HG02588 (cell line): ENCODE data around the gene GSG1L.

Experiments
- ATAC-seq: cut with Tn5 transposase; IDR thresholded peaks from one replicate; pipeline ENCODE4 v1.9.1; 2021; ENCODE audit warnings: mild to moderate bottlenecking, moderate library complexity; ENCODE audit not compliant: unreplicated experiment

Gene GSG1L

DNA sequence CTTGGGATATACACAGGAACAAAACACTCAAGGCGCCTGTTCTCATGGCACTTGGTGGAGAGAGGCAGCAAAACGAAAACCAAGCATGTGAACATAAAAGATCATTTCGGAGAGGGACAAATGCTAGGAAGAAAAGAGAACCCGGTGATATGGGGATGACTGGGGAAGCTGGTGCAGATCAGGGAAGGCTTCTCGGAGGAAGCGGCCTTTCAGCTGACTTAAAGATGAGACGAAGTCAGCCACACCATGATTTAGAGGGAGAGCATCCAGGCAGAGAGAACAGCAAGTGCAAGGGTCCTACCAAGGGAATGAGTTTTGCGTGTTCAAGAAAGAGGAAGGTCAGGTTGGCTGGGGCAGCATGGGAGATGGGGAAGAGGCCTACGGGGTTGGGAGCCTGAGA is 262.7 kb downstream of the GSG1L start:
- ATAC-seq: no peak

DNA sequence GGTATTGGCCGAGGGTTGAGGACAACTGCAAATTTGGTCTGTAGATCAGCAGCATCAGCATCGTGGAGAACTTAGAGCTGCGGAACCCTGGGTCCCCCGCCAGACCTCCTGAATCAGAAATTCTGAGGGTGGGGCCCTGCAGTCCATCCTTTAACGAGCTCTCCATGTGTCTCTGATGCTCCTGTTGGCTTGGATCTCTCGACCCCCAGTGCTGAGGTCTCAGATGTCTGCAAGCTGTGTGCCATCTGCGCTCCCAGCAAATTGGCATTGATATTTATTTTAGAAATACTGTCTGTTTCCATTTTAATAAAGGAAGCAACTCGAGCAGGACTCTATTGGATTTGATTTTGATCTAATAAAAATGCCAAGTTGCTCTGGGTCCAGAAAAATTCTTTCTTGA is 263.6 kb downstream of the GSG1L start:
- no peak for ATAC-seq

DNA sequence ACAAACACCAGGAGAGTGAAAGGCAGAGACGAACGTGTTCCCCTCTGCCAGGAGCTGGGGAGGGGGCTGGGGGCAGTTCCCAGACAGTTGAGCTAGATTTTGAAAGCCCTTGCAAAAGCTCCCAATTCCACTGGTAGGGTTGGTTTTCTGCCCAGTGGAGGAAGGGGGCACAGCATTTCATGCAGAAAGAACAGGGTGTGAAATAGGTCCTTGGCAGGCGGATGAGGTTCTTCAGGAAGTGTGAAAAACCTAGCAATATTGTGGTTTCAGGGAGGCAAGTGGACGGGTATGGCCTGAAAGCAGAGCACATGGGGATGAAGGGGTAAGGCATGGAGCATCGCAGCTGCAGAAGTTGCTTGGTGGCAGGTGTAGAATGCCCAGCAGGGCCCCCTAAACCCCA is 265.3 kb downstream of the GSG1L start:
- ATAC-seq: no peak

DNA sequence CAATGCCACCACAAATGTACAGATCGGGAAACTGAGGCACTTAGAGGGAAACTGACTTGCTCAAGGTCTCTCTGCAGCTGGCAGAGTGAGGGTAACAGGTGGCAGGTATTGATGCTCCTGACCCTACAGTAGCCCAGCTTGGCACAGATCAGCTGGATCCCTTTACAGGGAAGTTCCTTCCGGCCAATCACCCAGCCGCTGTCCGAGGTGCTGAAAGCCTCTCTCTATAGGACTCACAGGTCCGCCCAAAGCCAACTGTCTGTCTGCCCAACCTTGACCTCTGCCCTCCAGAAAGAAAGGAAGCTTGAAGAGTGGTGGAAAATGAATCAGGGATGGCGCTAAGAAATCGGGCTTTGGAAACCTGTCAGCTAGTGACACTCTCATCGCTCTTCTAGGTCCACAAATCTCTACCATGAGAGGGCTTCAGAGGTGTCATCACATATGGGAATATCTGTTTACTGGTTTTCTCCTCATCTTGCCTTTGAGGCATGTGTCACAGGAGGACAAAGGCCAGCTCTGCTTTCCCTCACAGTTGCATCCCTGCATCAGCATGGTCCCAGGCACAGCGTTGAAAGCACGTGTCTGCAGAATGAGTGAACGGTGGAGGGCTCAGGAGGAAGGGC is 267.4 kb downstream of the GSG1L start:
- no peak for ATAC-seq

DNA sequence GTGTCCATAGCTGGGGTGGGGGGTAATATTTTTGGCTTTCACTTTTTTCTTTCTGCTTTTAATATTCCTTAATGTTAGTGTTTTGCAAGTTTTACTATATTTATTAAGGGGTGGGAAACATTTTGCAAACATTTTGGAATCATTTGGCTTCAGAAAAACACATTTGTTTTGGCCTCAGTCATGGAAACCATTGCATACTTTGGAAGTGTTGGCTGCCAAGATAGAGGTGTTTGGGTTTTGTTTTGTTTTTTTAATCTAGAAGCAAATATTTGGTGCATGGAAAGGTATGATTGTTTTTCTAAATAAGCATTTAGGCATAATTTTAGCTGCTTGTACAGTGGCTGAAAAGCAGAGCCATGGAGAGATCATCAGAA is 270.3 kb downstream of the GSG1L start:
- ATAC-seq: no peak

DNA sequence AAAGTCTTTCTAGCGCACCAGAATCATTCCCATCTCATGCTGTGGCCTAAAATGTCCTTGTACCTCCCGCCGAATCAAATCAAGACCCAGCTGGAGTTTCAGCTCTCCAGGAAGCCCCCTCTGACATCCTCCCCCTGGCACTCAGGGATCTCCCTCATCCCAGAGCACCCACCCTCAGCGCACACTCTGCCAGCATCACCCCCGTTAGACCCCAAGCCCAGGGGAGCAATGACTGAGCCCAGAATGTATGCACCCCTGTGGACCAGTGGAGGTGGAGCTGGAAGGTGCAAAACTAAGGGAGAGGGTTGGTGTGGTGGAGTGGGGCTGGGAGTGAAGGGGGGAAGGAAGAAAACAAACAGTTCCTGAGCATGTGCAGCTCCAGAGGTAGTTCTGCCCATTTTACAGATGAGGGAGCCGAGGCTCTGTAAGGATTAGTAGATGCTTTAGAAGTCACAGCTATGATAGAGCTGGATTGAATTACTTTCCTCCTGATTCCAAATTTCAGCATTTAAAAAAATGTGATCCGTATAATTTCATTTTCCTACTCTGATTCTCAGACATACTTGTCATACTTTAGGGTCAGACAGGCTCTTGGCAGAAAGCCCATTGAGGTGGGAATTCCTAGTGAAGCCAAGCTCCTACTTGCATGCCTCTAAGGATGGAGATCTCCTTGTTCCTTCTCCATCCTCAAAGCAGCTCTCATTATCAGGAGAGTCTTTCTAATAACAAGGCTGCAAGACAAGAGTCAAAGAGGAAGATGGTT is 270.8 kb downstream of the GSG1L start:
- no peak for ATAC-seq

DNA sequence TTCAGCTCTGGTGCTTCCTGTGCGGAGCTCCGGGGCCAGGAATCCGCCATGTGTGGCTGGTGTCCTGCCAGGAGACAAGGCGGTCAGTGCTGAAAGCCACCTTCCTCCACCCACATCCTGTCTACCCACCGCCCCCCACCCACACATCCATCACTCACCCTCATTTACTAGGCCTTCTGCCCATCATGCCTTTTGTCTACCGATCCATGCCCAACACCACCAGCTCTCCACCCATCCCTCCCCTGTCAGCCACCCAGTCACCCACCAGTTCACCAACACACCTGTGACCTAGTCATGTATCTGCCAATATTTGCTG is 272.2 kb downstream of the GSG1L start:
- no peak for ATAC-seq

DNA sequence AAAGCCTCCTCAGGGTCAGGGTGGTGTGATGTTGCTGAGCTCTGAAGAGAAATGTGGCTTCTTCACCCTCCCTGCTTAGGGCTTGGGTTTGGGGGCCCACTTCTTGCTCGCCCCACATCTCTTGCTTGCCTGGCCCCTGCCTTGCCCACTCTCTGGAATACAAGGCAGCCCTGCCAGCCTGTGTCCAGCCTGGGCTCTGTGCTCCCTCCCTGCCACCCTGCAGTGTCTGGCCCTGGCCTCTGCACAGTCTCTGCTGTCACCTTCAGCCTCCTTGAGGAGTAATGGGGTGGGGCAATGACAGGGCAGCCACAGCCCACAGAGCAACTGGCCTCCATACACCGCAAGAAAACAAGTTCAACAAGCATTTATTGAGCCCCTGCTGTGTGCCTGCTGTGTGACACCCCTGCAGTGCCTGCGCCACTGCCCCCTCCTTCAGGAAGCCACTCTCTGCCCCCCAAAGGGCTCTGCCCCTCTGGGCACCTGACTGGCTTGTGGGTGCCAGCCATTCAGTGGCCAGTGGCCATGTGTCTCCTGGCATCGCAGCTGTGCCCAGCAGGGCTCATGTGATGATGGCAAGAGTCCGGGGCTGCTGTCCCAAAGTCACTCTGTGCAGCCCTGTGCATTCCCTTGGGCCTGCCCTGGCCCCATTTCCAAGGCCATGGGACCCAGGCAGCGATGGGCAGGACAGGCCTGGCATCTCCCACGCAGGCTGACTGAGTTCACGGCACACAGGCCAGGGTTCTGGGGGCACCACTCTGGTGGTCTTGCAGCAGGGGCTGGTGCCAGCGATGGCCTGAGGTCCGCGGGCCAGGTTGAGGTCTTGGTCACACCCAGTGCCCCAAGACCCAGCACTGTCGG is 272.7 kb downstream of the GSG1L start:
- no peak for ATAC-seq

DNA sequence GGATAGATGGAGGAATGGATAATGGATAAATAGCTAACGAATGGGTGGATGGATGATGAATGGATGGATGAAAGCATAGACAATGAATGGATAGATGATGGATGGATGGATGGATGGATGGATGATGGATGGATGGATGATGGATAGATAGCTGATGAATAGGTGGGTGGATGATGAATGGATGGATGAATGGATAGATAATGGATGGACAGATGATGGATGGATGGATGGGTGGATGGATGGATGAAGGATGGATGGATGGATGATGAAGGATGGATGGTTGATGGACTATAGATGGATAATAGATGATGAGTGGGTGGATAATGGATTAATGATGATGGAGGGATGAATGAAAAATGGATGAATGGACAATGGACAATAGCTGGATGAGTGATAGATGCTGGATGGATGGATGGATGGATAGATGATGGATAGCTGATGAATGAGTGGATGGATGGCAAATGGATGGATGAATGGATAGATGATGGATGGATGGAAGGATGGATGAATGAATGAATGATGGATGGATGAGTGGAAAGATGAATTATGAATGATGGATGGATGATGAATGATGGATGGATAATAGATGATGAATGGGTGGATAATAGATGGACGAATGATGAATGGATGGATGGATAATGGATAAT is 273.8 kb downstream of the GSG1L start:
- ATAC-seq: no peak

DNA sequence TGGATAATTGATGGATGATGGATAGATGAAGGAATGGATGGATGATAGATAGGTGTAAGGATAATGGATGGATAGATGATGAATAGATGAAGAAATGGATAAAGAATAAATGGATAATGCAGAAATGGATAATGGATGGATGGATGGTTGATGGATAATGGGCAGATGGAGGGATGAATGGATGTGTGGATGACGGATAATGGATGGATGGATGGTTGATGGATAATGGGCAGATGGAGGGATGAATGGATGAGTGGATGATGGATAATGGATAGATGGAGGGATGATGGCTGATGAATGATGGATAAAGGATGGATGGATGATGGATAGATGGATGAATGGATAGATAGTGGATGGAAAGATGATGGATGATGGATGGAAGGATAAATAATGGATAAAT is 274.4 kb downstream of the GSG1L start:
- ATAC-seq: no peak

DNA sequence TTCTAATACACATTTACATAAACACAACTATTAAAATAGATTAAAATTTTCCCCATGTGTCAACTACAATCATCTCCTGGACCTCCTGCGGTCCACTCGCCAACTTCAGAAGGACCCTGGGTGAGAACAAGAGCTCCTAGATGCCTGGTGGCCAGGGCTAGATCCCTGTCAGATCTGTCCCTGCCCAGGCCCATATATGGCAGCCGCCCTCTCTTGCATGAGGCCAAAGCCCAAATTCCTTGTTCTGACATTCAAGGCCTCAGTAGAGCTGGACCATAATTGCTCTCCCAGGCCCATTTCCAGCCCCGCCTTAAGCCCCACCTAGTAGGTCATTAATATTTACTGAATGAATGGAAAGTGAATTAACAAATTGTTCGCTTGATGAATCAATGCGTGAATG is 275.8 kb downstream of the GSG1L start:
- ATAC-seq: no peak

DNA sequence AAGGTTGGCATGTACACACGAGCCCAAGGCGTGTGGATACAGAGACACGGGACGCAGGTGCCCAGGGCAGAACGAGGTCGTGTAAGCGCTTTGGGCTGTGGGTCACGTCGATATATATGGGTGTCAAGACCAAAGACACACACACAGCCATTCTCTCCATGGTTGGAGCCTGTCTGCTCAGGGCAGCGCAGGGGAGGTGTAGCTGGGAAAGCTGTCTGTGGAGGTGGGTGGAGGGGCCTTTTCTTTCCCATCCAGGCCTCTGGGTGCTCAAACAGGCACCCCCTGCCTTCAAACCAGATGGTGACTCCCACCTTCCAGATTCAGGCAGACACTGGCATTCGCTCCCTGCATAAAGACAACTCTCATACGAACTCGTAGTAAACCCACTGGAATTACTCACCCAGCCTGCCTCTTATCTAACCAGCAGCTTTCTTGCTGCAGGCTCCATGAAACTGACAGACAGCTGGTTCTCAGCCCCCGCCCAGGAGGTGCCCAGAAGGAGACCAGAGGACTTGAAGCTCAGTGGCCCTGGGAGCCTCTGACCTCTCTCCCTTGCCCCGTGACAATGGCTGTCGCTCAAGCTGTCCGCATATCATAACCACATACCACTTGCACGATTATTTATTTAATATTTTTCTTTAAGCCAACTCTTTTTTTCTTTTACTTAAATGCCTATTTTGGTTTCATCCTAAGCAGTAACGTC is 276.4 kb downstream of the GSG1L start:
- ATAC-seq: no peak

DNA sequence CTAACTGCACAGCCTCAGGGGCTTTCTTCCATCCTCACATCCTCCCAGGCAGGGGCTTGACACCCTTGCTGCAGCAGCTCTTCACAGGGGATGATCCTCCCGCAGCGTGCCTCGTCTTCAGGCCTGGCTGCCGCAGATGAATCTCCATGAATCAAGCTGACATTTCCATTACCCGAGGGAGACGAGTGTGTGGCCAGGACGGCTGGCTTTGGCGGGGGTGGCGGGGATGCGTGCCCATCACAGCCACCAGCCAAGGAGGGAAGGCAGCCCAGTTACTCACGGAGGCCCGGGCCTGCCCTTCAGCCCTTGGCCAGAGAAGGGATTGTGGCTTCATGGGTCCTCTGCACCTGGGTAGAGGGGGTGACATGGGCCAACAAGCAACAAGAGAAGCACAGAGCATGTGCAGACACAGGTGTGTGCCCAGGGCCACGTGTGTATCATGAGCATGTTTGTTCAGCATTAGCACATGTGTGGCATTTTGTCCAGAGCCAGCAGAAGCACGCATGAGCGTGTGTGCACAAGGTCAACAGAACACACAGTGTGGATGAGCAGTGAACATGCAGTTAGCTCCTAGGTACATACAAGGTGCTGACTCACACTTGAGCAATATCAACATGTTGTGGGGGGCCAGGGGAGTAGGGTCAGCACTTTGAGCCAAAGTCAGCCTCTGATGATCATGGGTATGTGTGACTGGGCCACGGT is 277.1 kb downstream of the GSG1L start:
- ATAC-seq: no peak

DNA sequence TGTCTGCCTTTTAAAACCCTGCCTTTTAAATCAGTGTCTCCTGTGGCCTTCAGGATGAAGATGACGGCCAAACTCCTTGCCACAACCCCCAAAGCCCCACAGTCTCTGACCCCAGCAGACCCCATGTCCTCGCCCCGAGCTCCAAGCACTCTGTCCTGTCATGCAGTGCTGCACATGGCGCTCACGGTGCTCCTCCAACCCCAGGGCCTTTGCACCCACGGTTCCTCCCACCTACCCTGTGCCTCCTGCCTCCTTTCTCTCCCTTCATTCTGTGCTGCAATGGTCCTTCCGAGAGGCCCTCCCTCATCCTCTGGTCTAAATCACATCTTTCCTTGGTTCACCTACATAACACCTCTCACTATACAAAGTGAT is 278.2 kb downstream of the GSG1L start:
- ATAC-seq: no peak

DNA sequence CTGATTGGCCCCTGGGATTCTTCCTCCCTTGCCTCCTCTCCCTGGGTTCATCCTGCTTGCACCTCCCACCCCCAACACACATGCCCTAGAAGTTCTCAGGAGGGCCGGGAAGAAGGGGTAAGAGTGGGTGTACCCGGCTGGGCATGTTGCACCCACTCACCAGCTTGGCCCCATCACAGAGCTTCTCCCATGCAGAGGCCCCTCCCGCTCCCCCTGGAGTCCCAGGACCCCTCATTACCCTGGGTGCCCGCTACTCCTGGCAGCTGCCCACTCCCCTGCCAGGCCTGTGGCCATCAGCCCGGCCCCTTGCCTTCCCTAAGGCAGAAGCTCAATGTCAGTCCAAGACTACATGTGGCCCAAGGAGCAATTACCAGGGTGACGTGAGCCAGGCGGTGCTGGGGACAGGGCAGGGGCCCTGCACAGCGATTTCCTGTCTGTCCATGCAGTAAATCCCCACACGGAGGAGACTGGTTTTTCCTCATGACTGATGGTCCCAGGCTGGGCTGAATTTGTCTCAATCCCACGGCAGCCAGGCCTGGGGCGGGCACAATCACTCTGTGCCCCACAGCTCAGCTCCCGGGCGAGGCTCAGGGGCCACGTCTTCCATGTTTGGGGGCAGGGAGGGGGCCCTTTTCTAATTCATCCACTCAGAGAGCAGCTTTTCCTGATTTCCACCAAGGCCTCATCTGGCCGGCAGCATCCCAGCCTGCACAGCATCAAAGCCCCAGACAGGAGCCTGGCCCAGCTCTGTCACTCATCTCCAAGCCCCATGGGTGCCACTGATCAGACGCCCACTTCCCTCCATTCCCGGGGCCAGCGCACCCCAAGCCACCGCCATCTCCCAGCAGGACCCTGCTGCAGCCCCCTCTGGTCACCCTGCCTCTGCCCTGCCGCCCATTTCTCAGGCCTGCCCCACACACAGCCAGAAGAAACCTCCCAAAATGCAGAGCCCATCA is 278.9 kb downstream of the GSG1L start:
- no peak for ATAC-seq

DNA sequence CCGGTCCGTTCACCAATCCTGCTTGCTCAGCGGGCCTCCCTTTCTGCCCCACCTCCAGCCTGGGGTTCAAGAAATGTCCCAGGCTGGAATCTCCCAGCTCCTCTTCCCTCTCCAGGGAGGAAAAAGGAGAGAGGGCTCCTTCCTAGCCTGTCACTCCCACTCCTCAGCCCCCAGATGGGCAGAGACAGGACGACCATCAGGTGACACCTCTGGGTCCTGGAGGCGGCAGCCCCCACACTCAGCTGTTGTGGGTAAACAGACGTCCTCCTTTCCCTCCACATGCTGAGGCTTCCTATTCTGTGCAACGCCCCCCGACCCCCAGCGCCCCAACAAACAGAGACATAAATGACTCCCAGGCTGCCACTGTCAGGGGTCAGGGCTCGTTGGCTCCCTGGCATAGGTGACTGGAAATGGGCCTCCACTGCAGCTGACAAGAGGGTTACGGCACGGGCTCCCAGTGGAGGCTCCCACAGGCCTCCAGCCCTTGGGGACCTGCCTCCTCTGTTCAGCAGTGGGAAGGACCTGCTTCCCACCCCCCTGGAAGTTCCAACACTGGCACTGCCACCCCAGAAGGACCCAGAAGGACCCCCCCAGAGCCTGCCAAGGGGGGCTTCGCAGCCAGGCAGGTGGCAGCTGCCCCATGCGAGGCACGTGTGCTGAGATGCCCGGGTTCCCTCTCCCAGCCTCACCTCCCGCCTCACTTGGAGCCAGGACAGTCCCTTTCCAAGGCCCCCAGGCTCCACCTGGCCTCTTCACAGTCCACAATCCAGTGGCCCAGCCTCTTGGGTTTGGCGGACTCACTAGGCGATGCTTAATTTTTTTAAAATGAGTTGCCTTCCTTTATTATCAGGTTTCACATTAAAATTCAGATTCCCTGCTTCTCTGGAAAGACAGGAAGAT is 281.3 kb downstream of the GSG1L start:
- no peak for ATAC-seq

DNA sequence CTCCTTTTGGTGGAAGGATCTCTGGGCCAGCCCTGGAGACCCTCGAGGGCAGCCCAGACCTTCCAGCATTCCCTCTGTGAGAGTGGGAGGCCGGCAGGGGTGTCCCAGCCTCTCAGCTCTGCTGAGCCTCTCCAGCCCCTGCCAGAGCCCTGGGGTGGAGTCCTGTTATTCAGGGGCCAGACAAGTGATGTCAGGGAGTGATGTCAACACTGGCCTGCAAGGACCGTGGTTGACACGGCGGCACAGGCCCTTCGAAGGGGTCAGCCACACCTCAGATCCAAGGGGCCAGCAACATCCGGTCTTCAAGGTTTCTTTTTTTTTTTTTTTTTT is 282.4 kb downstream of the GSG1L start:
- ATAC-seq: no peak

DNA sequence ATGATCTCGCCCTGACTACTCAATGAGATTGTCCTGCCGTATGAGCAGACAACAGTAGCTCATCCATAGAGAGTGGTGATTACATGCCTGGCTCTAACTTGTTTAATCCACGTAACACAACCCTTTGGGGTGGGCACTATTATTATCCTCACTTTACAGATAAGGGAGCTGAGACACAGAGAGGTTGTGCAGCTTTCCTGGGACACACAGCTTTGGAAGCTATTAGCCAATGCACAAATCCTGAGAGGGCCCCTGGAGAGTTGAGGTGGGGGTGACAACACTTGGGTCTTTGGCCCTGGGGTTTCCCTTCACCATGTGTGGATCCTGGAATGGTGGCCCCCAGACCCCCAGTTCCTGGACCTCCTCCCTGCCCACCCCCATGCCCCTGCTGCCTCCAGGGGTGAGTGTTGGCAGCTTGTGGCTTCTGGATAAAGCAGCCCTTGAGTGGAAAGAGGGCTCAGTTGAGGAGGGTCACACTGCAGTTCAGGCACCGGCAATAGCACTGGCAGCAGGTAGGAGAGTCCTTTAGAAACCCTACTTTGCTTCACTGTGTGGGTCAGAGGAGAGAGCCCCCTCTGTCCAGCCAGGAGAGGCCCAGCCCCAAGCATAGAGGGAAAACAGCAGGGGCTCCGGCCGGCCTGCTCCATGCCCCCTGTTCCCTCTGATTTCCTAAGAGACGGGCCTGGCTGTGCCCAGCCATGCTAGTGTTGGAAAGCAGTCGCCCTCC is 282.9 kb downstream of the GSG1L start:
- ATAC-seq: no peak
